LNCAP (cell line): Measurements from ENCODE around the gene DOK3.

ENCODE experiments used
- CTCF ChIP-seq: fragments of 450-650 bp; IDR thresholded peaks from 2 replicates; pipeline ENCODE4 v1.5.1; 2017; ENCODE audit warnings: mild to moderate bottlenecking

Gene DOK3

GRCh38 chr5:177453852-177454396 lies 55.7 kb downstream of the DOK3 start:
- TF ChIP-seq CTCF = no peak

GRCh38 chr5:177452688-177453638 lies 56.7 kb downstream of the DOK3 start:
- no peak for TF ChIP-seq CTCF
